GM18526 (cell line): ENCODE measurements around the gene ZNF594.

ENCODE experiments used
- POLR2A ChIP-seq: IDR thresholded peaks from 3 replicates; pipeline ENCODE4 v1.6.1; 2011; ENCODE audit not compliant: insufficient read length; ENCODE audit errors: extremely low read depth

ZNF594 gene

DNA sequence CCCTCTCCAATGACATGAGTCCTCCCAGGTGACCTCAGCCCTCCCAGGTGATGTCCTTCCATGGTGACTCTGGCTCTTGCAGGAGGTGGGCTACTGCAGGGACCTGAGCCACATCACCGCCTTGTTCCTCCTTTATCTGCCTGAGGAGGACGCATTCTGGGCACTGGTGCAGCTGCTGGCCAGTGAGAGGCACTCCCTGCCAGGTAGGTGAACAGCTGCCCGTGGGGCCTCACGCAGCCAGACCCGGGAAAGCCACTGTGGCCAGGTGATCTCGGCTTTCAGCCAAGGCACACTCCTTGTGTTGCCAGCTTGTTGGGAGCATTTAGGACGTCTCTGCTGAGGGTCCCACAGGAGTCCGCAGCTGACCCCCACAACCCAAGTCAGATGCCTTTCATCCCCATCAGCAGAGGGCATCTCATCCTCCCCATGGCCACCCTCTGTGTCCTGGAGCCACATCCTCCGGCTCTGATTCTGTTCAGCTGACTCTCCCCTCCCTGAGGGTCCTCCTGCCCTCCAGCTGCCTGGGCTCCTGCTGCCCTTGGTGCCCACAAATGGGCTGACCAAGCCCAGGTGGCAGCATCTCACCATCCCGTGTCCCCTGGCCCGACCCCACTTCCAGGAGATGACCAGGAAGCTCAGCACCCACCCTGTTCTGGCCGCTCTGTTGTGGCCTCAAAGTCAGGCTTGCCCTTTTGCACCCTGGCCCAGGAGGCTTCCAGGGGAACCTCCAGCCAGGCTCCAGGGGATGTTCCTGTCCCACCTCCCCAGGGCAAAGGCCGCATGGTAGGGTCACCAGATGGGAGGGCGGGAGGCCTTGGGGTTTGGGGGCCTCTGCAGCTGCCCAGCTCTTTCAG, 55.7 kb downstream of the ZNF594 start:
- no peak for TF ChIP-seq POLR2A

DNA sequence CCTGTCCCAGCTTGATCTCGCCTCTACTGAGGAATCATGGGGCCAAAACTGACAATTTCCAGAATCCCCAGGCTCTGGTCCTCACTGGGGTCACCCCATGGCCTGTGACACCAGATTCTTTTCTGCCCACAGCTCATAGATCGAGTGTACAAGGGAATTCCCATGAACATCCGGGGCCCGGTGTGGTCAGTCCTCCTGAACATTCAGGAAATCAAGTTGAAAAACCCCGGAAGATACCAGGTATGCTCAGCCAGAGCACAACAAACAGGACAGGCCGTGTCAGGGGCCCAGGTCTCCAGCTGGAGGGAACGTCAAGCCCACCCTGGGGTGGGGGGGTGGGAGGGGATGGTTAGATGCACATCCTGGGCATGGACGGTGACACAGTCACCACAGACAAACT, 58.4 kb downstream of the ZNF594 start:
- TF ChIP-seq POLR2A = no peak

DNA sequence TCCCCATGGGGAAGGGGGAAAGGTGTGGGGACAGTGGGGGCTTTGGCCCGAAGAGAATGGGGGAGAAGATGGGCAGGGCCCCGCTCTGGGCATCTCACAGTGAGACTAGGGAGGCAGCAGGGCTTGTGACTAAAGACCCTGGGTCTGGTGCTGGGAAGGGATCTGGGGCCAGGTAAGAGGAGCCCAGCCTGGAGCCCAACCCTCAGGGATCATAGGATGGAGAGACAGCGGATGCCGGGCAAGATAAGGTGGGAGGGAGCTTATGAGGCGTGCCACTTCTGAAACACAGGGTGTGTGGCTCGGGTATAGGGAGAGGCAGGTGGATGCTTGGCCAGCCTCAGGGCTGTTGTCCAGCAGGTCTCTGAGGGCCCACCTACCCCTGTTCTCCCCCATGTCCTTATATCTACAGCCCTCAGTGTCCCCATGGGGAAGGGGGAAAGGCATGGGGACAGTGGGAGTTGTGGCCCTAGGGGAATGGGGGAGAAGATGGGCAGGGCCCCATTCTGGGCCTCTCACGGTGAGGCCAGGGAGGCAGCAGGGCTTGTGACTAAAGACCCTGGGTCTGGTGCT, 60.4 kb downstream of the ZNF594 start:
- no peak for TF ChIP-seq POLR2A
